Measurements from ENCODE around the gene PRKG1.

- TF ChIP-seq EZH2 (IDR thresholded peaks at IDR 0.05; ENCODE audit: low read length, unreplicated experiment) (no peak), CTCF (conservative IDR thresholded peaks at IDR 0.05; ENCODE audit: low read depth, low read length) (no peak)
Observed at GRCh38 chr10:52268790-52269189, 1194.5 kb downstream of the PRKG1 start.
